ENCODE measurements around the gene VEZF1.
"Not testable (repeated sequence)": the region's sequence is repeated elsewhere in the genome, so short reads cannot be mapped to it uniquely, and the experiment has no call there.

VEZF1 gene

GRCh38 chr17:57974053-57974824, 13.8 kb downstream of the VEZF1 start:
- not testable (repeated sequence) for DNase-seq

- DNase-seq = no peak
Measured at GRCh38 chr17:57972151-57972550, 15.9 kb downstream of the VEZF1 start.

- DNase-seq = no peak
Measured at GRCh38 chr17:57971572-57971971, 16.5 kb downstream of the VEZF1 start.

- no peak for DNase-seq
Measured at GRCh38 chr17:57970710-57971109, 17.3 kb downstream of the VEZF1 start.

GRCh38 chr17:57968456-57968855, 19.6 kb downstream of the VEZF1 start:
- DNase-seq = no peak

GRCh38 chr17:57966875-57967274, 21.2 kb downstream of the VEZF1 start:
- no peak for DNase-seq

GRCh38 chr17:57966246-57966645, 21.8 kb downstream of the VEZF1 start:
- no peak for DNase-seq

GRCh38 chr17:57965521-57966160, 22.4 kb downstream of the VEZF1 start:
- DNase-seq = no peak

GRCh38 chr17:57963149-57963511, 24.9 kb downstream of the VEZF1 start:
- DNase-seq = no peak

- no peak for DNase-seq
Measured at GRCh38 chr17:57962279-57963148, 25.5 kb downstream of the VEZF1 start.

GRCh38 chr17:57959929-57960328, 28.1 kb downstream of the VEZF1 start:
- DNase-seq = no peak

GRCh38 chr17:57958391-57958790, 29.7 kb downstream of the VEZF1 start:
- not testable (repeated sequence) for DNase-seq

- DNase-seq = no peak
Measured at GRCh38 chr17:57957886-57958285, 30.2 kb downstream of the VEZF1 start.

- DNase-seq = no peak
Measured at GRCh38 chr17:57957120-57957850, 30.8 kb downstream of the VEZF1 start.

- DNase-seq = peak; percentile 23
Measured at GRCh38 chr17:57956291-57957119, 31.5 kb downstream of the VEZF1 start.

- no peak for DNase-seq
Measured at GRCh38 chr17:57955183-57955931, 32.7 kb downstream of the VEZF1 start, which contains the start of gene CUEDC1. Gene CUEDC1 (minus strand): TSS chr17:57955412. CDS start chr17:57885564, 69,848 bp downstream.

GRCh38 chr17:57954397-57955182, 33.5 kb downstream of the VEZF1 start:
- DNase-seq = no peak

- DNase-seq = no peak
Measured at GRCh38 chr17:57953705-57954396, 34.2 kb downstream of the VEZF1 start.

- DNase-seq = no peak
Measured at GRCh38 chr17:57953219-57953618, 34.8 kb downstream of the VEZF1 start.

GRCh38 chr17:57949649-57950048, 38.4 kb downstream of the VEZF1 start:
- DNase-seq = no peak
